Measurements from ENCODE around the gene CA12. TPM values are rescaled to one million over a fixed set of nuclear protein-coding genes. Genes with fewer than 3 reads are reported as not detected.
A peak's percentile ranks its signal among the peaks of the same experiment; 100 is the strongest.

CA12 gene
- total and polyA plus RNA-seq, 12 donors = under 0.01 to 1.4 (median 0.31) TPM; not detected in 2

DNA sequence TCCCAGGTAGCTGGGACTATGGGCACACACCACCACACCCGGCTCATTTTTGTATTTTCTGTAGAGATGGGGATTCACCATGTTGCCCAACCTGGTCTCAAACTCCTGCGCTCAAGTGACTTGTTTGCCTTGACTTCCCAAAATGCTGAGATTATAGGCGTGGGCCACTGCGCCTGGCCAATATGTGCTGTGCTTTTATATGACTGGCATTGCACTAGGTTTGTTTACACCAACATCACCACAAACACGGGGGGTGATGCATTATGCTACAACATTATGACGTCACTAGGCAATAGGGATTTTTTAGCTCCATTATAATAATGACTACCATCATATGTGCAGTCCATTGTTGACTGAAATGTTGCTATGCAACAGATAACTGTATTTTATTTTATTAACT is 97.3 kb downstream of the CA12 start:
- no peak overlapping the region for H3K27ac ChIP-seq
- no peak for DNase-seq
- intact Hi-C loops (cut with DNase I) = no loop called here
- no peak overlapping the region for H3K4me3 ChIP-seq
- TF ChIP-seq POLR2A (IDR thresholded peaks at IDR 0.05) = no peak
- TF ChIP-seq, protein P1, sequence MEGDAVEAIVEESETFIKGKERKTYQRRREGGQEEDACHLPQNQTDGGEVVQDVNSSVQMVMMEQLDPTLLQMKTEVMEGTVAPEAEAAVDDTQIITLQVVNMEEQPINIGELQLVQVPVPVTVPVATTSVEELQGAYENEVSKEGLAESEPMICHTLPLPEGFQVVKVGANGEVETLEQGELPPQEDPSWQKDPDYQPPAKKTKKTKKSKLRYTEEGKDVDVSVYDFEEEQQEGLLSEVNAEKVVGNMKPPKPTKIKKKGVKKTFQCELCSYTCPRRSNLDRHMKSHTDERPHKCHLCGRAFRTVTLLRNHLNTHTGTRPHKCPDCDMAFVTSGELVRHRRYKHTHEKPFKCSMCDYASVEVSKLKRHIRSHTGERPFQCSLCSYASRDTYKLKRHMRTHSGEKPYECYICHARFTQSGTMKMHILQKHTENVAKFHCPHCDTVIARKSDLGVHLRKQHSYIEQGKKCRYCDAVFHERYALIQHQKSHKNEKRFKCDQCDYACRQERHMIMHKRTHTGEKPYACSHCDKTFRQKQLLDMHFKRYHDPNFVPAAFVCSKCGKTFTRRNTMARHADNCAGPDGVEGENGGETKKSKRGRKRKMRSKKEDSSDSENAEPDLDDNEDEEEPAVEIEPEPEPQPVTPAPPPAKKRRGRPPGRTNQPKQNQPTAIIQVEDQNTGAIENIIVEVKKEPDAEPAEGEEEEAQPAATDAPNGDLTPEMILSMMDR (IDR thresholded peaks at IDR 0.05) = no peak
- no peaks in the 10 kb centered on the region for H3K27me3 ChIP-seq
- peaks cover 0 to 12% of the 10 kb centered on the region in 2 donors for H3K36me3 ChIP-seq (replicated peaks in 1 of 2)
- no peaks in the 10 kb centered on the region for H3K4me1 ChIP-seq (replicated peaks in 1 of 2)
- H3K9me3 ChIP-seq (replicated peaks in 1 of 3) = no peaks in the 10 kb centered on the region
- 94 to 100% (median 95%) methylated on average over 5 to 6 of the region's 6 CpGs for WGBS, 4 donors

DNA sequence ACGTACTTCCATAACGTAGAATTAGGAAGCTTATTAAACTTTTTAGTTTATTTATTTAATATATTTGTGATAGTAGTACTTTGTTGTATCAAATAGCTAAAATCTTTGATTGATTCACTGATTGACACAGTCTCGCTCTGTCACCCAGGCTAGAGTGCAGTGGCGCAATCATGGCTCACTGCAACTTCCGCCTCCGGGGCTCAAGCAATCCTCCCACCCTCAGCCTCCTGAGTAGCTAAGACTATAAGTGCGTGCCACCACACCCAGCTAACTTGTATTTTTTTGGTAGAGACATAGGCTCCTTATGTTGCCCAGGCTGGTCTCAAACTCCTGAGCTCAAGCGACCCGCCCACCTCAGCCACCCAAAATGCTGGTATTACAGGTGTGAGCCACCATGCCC is 98.5 kb downstream of the CA12 start:
- no peaks in the 10 kb centered on the region for H3K9me3 ChIP-seq (replicated peaks in 1 of 3)
- H3K4me3 ChIP-seq = no peak overlapping the region
- H3K36me3 ChIP-seq (replicated peaks in 1 of 2) = peaks cover 0 to 12% of the 10 kb centered on the region in 2 donors
- no peak for TF ChIP-seq POLR2A (IDR thresholded peaks at IDR 0.05)
- TF ChIP-seq, protein P1 (IDR thresholded peaks at IDR 0.05) = no peak
- peak in 5 of 7 donors; percentile 19 to 46 (median 36) for DNase-seq
- peak overlapping the region in 1 of 5 donors; percentile 32 for H3K27ac ChIP-seq
- intact Hi-C loops (cut with DNase I) = no loop called here
- H3K4me1 ChIP-seq (replicated peaks in 1 of 2) = peaks cover 0 to 8% of the 10 kb centered on the region in 2 donors
- 78 to 86% (median 80%) methylated on average over 9 of the region's 9 CpGs for whole genome bisulfite sequencing, 4 donors
- H3K27me3 ChIP-seq = no peaks in the 10 kb centered on the region

DNA sequence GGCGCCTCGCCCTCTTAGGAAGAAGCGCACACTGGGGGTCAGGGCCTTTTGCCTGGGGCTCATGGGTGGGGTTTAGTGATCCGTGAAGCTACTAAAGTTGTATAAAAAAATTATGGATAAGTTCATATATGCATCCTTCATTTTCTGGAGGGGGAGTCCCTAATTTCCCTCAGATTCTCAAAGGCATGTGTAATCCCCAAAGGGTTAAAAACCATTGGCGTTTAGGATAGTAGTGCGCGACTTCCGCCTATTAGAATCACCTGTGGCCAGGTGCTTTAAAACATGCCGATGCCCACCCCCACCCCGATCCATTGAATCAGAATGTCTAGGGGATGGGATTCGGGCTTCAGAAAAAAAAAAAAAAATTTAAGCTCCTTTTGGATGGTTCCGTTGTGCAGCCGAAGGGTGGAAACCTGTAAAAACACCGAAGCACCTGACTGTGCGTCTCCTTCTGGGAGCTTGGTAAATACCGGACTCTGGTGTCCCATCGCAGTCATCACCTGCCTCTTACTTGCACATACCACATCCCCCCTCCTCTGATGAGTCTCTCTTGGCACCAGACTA is 103.7 kb downstream of the CA12 start:
- H3K4me3 ChIP-seq = peak overlapping the region in 3 of 4 donors; percentile 77 to 89 (median 84)
- WGBS, 4 donors = 4 to 14% (median 6%) methylated on average over 17 of the region's 17 CpGs
- TF ChIP-seq POLR2A (IDR thresholded peaks at IDR 0.05) = no peak
- TF ChIP-seq, protein P1 (IDR thresholded peaks at IDR 0.05) = no peak
- no peaks in the 10 kb centered on the region for H3K9me3 ChIP-seq (replicated peaks in 1 of 3)
- intact Hi-C loops (cut with DNase I) = loop anchor here in 1 of 2 donors (10.0 kb wide), 1 partner anchor 73 kb away; no protein-coding TSS in a partner anchor
- H3K27me3 ChIP-seq = no peaks in the 10 kb centered on the region
- H3K36me3 ChIP-seq (replicated peaks in 1 of 2) = peaks cover 0 to 4% of the 10 kb centered on the region in 2 donors
- DNase-seq = peak in 6 of 7 donors; percentile 26 to 60 (median 42)
- H3K4me1 ChIP-seq (replicated peaks in 1 of 2) = peaks cover 5 to 14% of the 10 kb centered on the region in 2 donors
- H3K27ac ChIP-seq = peak overlapping the region; percentile 64 to 93 (median 82)

DNA sequence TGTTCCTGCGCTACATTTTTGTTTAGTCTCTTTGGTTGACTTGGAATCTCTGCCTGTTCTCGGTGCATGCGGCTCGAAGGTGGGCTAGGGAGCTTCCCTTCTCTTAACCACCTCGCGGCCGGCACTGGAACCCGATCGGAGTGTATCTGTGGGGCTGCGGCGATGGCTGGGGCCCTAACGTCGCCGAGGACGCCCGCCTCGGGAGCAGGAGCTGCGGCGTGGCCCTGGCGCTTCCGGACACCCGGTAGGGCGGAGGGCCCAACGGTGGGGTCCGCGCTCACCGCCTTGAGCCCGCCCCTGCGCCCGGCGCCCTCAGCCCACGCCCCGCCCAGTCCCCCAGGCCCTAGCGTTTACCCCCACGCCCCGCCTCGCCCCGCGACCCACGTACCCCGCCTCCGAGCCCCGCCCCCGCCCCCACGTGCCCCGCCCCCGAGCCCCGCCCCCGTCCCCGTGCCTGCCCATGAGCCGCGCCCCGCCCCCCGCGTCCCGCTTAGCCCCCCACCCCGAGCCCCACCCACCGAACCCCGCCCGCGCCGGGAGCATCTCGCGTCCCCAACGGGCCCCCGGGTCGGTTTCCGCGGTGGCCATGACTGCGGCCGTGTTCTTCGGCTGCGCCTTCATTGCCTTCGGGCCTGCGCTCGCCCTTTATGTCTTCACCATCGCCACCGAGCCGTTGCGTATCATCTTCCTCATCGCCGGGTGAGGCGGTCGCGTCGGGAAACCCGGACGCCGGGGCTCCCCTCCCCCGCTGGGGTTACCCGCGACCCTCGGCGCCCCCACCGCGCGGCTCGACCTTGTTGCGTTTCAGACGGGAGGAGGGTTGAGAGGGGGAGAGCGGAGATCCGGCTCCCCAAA is 104.4 kb downstream of the CA12 start, which contains the start of gene APH1B:
TSS of gene APH1B (plus strand) at position 568 of the 855 bp plus-strand sequence. CDS start at position 587, 19 bp downstream.
- DNase-seq = peak; percentile 85 to 89 (median 87)
- WGBS, 4 donors = 0 to 1% (median 0%) methylated on average over 33 to 99 of the region's 102 CpGs
- peak within 1 kb of the TSS in 3 of 4 donors; percentile 77 to 89 (median 84) for H3K4me3 ChIP-seq
- peak within 1 kb of the TSS; percentile 64 to 93 (median 82) for H3K27ac ChIP-seq
- peaks cover 0 to 4% of the 10 kb centered on the region in 2 donors for H3K36me3 ChIP-seq (replicated peaks in 1 of 2)
- H3K4me1 ChIP-seq (replicated peaks in 1 of 2) = peaks cover 5 to 14% of the 10 kb centered on the region in 2 donors
- H3K9me3 ChIP-seq (replicated peaks in 1 of 3) = no peaks in the 10 kb centered on the region
- TF ChIP-seq, protein P1 (IDR thresholded peaks at IDR 0.05) = peak in 2 of 6 experiments; percentile 21 to 28
- TF ChIP-seq POLR2A (IDR thresholded peaks at IDR 0.05) = peak; percentile 69 to 77
- no peaks in the 10 kb centered on the region for H3K27me3 ChIP-seq
- intact Hi-C loops (cut with DNase I) = loop anchor here in 1 of 2 donors (10.0 kb wide), 1 partner anchor 72 kb away; no protein-coding TSS in a partner anchor
